Measurements from ENCODE around the gene ZNF879.

ZNF879 gene

DNA sequence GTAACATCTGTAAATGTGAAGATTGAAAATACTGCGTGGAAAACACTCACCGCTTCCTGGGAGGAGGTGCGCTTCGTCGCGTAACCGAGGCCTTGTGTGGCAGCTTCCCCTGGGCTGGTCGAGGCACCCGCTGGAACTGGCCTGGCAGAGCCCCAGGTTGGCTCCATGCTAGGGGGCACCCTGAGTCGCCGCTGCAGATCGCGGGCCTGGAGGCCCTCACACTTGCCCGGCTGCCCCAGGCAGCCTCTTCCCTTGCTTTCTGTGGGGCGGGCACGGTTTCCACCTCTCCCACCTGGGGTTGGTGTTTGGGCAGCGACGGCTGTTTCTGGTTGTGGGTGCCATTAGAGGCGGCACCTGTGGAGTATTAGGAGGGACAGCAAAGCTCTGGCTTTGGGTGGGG lies 37.4 kb downstream of the ZNF879 start:
- 93 to 96% methylated on average over 19 of the region's 19 CpGs for WGBS, 2 experiments
- H3K27ac ChIP-seq (ENCODE audit: insufficient read depth, low read depth, low read length, poor library complexity, severe bottlenecking): no peak overlapping the region
- H3K9me3 ChIP-seq (ENCODE audit: control insufficient read depth, low read length): peaks cover 5% of the 10 kb centered on the region
- no peaks in the 10 kb centered on the region for H3K27me3 ChIP-seq (ENCODE audit: control insufficient read depth, insufficient read depth, low read length, poor library complexity, severe bottlenecking)
- peak overlapping the region; percentile 51 for H3K4me3 ChIP-seq (ENCODE audit: insufficient read depth, low read depth, low read length)
- peaks cover 4% of the 10 kb centered on the region for H3K36me3 ChIP-seq (ENCODE audit: control insufficient read depth, insufficient read depth, low read length)
- H3K4me1 ChIP-seq (ENCODE audit: control insufficient read depth, insufficient read depth, low read length): no peaks in the 10 kb centered on the region

- WGBS, 2 experiments: 88% methylated on average over 6 of the region's 6 CpGs
- Histone ChIP-seq H3K27me3 (ENCODE audit: control insufficient read depth, insufficient read depth, low read length, poor library complexity, severe bottlenecking) (no peaks in the 10 kb centered on the region), H3K4me1 (ENCODE audit: control insufficient read depth, insufficient read depth, low read length) (no peaks in the 10 kb centered on the region), H3K9me3 (ENCODE audit: control insufficient read depth, low read length) (no peaks in the 10 kb centered on the region), H3K4me3 (ENCODE audit: insufficient read depth, low read depth, low read length) (no peak overlapping the region), H3K36me3 (ENCODE audit: control insufficient read depth, insufficient read depth, low read length) (peaks cover 7% of the 10 kb centered on the region), H3K27ac (ENCODE audit: insufficient read depth, low read depth, low read length, poor library complexity, severe bottlenecking) (no peak overlapping the region)
These were observed 42.1 kb downstream of the ZNF879 start for GRCh38 chr5:179065703-179066102.

DNA sequence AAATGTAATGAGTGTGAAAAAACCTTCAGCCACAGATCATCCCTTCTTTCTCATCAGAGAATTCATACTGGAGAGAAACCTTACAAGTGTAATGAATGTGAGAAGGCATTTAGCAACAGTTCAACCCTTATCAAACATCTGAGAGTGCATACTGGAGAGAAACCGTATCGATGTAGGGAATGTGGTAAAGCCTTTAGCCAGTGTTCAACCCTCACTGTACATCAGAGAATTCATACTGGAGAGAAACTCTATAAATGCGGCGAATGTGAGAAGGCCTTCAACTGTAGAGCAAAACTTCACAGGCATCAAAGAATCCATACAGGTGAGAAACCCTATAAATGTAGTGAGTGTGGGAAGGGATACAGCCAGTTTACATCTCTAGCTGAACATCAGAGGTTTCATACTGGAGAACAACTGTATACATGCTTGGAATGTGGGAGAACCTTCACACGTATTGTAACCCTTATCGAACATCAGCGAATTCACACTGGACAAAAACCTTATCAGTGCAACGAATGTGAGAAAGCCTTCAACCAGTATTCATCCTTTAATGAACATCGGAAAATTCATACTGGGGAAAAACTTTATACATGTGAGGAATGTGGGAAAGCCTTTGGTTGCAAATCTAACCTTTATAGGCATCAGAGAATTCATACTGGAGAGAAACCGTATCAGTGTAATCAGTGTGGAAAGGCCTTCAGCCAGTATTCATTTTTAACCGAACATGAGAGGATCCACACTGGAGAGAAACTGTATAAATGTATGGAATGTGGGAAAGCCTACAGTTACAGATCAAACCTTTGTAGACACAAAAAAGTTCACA lies 55.8 kb downstream of the ZNF879 start:
- WGBS, 2 experiments: 96% methylated on average over 11 of the region's 11 CpGs
- Histone ChIP-seq H3K36me3 (ENCODE audit: control insufficient read depth, insufficient read depth, low read length) (peaks cover 27% of the 10 kb centered on the region), H3K9me3 (ENCODE audit: control insufficient read depth, low read length) (peaks cover 17% of the 10 kb centered on the region), H3K27me3 (ENCODE audit: control insufficient read depth, insufficient read depth, low read length, poor library complexity, severe bottlenecking) (no peaks in the 10 kb centered on the region), H3K4me1 (ENCODE audit: control insufficient read depth, insufficient read depth, low read length) (no peaks in the 10 kb centered on the region), H3K27ac (ENCODE audit: insufficient read depth, low read depth, low read length, poor library complexity, severe bottlenecking) (no peak overlapping the region), H3K4me3 (ENCODE audit: insufficient read depth, low read depth, low read length) (no peak overlapping the region)

DNA sequence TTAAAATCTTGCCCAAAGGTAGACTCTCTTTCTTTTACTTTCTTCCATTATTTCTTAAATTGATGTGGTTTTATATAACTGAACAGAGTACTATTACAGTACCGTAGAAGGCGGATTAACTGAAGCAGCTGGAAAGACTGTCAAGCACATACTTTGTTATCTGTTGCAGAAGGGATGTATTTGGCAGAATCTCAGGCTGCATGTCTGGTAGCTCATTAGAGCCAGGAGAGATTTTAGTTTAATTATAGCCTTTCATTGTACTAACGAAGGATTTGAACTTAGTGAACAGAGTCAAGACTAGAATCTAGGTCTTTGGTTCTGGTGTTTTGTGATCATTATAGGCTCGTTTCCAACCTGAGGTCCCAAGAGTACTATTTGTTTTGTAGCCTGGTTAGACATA lies 57.1 kb downstream of the ZNF879 start:
- H3K9me3 ChIP-seq (ENCODE audit: control insufficient read depth, low read length): peaks cover 14% of the 10 kb centered on the region
- WGBS, 2 experiments: 77 to 86% methylated on average over 4 of the region's 4 CpGs
- peaks cover 27% of the 10 kb centered on the region for H3K36me3 ChIP-seq (ENCODE audit: control insufficient read depth, insufficient read depth, low read length)
- H3K27ac ChIP-seq (ENCODE audit: insufficient read depth, low read depth, low read length, poor library complexity, severe bottlenecking): no peak overlapping the region
- no peaks in the 10 kb centered on the region for H3K4me1 ChIP-seq (ENCODE audit: control insufficient read depth, insufficient read depth, low read length)
- no peaks in the 10 kb centered on the region for H3K27me3 ChIP-seq (ENCODE audit: control insufficient read depth, insufficient read depth, low read length, poor library complexity, severe bottlenecking)
- no peak overlapping the region for H3K4me3 ChIP-seq (ENCODE audit: insufficient read depth, low read depth, low read length)
